HG03460 (cell line): ENCODE results near the gene TFB2M.
A peak's percentile ranks its signal among the peaks of the same experiment; 100 is the strongest.

Source experiments
- ATAC-seq: cut with Tn5 transposase; IDR thresholded peaks from one replicate; pipeline ENCODE4 v1.9.1; 2021; ENCODE audit not compliant: unreplicated experiment

TFB2M gene

DNA sequence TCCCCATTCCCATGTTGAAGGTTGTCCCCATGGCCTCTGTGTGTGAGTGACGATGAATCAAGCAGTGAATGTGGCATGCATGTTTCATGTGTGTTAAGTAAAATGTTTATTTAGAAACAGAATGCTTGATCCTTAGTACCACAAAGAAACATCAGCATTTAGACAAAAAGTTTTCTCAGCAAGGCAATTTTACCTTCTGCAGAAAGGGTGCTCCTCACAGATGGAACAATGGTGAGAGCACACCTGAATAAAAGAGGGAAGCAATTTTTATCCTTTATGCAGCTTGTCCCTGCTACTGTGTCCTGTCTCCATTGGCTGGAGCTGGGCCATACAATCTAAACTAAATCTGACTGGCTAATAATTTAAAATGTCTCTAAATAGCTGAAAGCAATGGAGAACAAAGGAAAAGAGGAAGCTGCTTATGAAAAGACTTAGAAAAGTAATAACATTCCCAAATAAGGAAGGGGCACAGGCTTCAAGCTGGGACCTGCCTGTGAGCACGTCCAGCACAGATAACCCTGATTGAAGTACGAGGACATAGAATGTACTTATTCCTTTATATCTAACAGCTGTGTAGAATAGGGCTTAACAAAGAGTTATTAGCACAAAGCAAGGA, 50.6 kb downstream of the TFB2M start:
- no peak for ATAC-seq

DNA sequence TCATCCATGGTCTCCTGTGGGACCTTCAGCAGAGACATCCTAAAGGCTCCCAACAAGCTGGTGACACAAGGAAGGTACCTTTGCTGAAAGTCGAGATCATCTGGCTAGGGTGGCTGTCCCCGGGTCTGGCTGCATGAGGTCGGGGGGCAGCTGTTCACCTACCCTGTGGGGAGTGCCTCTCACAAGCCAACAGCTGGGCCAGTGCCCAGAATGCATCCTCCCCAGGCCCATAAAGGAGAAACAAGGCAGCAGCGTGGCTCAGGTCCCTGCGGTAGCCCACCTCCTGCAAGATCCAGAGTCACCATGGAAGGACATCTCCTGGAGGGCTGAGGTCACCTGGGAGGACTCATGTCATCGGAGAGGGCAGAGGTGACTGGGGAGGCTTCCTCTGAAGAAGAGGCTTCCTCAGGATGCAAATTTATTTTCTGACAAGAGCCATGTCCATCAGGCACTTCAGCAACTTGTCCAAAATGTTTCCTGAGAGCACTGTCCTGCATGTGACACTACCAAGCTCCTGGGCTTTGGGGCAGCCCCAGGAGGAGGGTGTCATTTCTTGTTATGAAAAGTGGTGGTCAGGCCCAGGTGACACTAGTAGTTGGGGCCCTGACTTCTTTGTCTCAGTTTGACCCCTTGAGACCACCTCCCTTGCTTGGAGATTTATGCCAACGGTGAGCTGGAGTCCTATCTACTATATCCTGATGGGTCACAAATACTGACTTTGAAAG, 52.3 kb downstream of the TFB2M start:
- ATAC-seq, result no peak

GRCh38 chr1:246513041-246513440, 53.0 kb downstream of the TFB2M start:
- no peak for ATAC-seq

GRCh38 chr1:246512635-246513034, 53.4 kb downstream of the TFB2M start:
- ATAC-seq, result no peak

- ATAC-seq, result no peak
Measured at GRCh38 chr1:246512230-246512629, 53.8 kb downstream of the TFB2M start.

GRCh38 chr1:246511203-246511602, 54.9 kb downstream of the TFB2M start:
- ATAC-seq, result no peak

DNA sequence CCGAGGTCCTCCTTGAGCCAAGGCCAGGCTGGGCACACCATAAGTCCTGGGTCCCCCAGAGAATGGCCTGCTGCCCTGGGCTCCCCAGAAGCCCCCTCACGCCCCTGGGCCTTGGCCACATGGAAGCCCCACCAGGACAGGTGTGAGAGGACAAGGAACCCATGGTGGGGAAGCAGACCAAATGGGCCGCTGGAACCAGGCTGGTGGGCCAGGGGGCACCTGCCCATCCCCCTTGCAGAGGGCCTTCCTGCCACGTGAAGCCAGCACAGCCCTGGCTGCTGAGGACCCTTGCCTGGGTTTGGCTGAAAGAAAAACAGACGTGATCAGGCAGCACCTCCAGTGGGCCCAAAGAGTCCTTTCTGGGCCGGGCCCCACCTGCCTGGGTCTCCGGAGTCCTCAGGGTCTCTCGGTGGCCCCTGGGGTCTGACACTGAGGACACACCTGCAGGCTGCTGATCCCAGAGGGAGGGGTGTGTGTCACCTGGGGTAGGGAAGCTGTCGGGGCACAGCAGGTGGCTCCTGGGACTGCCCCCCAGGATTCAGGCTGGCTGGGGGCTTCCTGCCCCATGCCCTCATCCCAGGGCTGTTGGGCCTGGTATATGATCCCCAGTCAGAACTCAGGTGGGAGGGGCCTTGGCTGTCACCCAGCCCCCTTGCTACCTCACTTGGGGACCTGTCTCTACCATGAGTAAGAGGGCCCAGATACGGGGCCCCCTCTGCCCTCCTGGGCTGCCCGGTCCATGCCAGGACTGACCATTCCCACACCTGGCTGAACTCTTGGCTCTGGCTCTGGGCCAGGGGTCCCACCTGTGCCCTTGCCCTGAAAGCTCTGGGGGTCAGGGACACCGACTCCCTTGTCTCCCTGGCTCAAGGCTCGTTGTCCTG, 55.7 kb downstream of the TFB2M start:
- no peak for ATAC-seq

- no peak for ATAC-seq
Measured at GRCh38 chr1:246508897-246509688, 57.0 kb downstream of the TFB2M start.

DNA sequence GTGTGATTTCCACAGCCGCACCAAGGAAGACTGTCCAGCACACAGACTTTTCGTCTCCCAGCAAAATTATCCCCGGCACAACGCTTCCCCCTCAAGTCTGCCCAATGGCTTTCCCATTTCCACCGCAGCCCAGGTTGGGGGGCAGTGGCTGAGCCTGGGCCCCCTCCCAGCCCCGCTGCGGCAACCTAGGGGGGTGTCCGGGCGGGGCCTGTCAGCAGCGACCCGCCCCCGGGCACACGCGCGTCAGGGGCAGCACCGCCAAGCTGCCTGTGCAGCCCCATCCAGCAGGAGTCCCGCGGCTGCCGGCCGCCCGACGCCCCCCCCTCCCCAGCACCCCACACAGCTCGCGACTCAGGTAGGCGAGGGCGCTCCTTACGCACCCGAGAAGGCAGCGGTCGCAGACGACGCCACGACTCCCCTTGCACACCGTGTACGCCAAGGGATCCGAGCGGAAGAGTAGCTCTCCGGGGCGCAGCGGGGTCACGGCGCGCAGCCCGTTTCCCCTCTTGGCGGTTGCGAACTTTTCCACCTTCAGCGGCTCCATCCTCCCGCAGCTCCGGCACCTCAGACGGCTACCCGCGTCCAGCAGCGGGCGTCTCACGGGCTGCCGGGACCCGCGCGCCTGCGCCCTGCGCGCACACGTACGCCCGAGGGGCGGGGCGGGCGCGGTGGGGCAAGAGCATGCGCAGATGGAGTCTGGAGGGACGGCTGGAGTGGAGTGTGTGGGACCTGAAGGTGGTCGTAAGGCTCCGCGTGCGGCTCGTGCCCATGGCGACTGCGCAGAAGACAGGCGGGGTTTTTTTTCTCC, 59.2 kb downstream of the TFB2M start, which contains the start of gene SMYD3:
Gene SMYD3 (minus strand): TSS at position 606 of the 808 bp plus-strand sequence.
- ATAC-seq, result peak; percentile 85

- peak; percentile 16 for ATAC-seq
Measured at GRCh38 chr1:246506367-246506673, 59.7 kb downstream of the TFB2M start.

- ATAC-seq, result no peak
Measured at GRCh38 chr1:246503341-246503740, 62.7 kb downstream of the TFB2M start.

DNA sequence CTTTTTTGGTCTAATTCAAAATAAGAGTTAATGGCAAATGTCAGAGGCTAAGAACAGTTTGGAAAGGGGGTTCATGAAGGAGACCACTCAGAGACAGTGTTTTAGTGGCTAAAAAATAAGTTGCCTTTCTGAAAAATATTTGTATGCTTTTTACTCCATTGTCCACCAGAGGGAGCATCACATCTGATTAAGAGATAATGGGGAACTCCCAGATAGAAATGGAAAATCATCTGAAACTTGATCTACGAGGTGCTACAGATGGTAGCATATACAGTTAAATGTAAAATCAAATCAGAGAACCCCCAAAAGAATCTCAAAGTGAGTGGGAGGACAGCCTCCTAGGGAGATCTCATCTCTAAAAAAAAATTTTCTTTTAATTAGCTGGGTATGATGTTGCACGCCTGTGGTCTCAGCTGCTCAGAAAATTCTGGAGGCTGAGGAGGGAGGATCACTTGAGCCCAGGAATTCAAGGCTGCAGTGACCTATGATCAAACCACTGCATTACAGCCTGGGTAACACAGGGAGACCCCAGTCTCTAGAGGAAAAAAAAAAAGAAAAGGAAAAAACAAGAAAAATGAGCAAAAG, 68.6 kb downstream of the TFB2M start:
- no peak for ATAC-seq

DNA sequence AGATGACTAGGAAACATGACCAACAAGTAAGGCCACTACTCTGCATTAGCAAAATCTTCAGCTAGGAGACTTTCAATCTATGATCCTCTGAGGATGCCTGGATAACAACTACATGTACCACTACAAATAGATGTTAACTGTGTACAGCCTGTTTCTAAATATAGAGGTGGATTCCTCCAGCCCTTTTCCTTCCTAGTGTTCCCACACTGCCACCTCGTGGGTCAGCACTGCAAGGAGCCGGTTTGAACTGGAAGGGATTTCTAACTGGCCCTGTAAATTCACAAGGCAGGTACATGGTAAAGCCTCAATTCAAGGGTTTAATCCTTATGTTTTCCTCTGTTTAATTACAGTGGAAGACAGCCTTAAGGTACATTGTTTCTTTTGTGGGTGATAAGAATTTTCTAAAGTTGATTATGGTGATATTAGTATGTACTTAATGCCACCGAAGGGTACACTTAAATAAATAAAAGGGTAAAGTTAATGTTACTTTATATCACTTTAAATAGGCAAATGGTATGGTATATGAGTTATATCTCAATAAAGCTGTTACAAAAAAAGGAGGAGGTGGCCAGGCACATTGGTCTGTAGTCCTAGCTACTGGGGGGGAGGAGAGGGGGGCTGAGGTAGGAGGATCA, 73.3 kb downstream of the TFB2M start:
- ATAC-seq, result no peak

DNA sequence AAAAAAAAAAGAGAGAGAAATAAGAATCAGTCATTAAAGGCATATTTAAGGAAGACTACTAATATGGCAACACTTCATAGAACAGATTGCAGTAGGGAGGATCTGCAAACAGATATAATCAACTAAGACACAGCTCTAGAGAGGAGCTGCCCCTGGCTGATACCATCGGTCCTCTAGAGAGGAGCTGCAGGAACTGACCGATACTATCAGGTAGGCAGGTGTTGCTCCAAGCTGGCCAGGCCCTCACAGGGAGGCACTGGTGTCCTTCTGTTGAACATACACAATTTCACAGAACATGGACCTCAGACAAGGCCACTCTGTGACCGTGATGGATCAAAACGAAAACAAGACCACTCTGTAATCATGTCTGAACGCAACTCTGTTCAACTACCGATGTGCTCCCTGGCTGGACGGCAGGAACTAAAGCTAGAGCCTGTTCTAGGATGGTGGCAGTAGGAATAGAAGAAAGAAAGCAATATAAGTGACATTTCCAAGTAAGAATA, 74.5 kb downstream of the TFB2M start:
- no peak for ATAC-seq
